IMR-90 (cell line): ENCODE results near the gene DUSP3. TPM values are rescaled to one million over a fixed set of nuclear protein-coding genes. Genes with fewer than 3 reads are reported as not detected.

Experiments used
- ATAC-seq: fragments of 200-7000 bp; cut with Tn5 transposase; 2 replicates; pipeline ENCODE4 v1.9.1; 2020; ENCODE audit warnings: low read depth, mild to moderate bottlenecking, moderate library complexity
- BruUV-seq: library from RNA; stranded (reverse); fragments of 400-500 nt; replicated peaks from 2 replicates; lab custom pipeline; 2021; lab: Mats Ljungman, UMichigan
- CTCF ChIA-PET: fragments of 300-600 bp; formaldehyde crosslinking; extraction: SDS; loops from one replicate; lab custom pipeline; 2021; ENCODE audit warnings: antibody characterized with exemption; lab: Yijun Ruan, JAX
- POLR2A ChIA-PET: fragments of 300-600 bp; sonication (Branson Sonifier 250); formaldehyde crosslinking; loops from one replicate; lab custom pipeline; 2022; ENCODE audit warnings: antibody characterized with exemption; ENCODE audit not compliant: unreplicated experiment; lab: Charles Lee
- DNase-seq: peaks from one replicate; pipeline ENCODE4 v3.0.0; 2013
- H2AFZ ChIP-seq: replicated peaks from 2 replicates; pipeline ENCODE3; 2013; ENCODE audit warnings: low read length, mild to moderate bottlenecking; ENCODE audit not compliant: poor library complexity
- H2AK5ac ChIP-seq: 2 replicates; pipeline ENCODE4 v1.6.1; 2013; ENCODE audit warnings: low read depth, low read length, inconsistent platforms
- H2AK9ac ChIP-seq: replicated peaks from 2 replicates; pipeline ENCODE3; 2013; ENCODE audit warnings: mild to moderate bottlenecking, low read depth, low read length, moderate library complexity; ENCODE audit not compliant: poor library complexity
- H2BK120ac ChIP-seq: 2 replicates; pipeline ENCODE4 v1.6.1; 2013; ENCODE audit warnings: low read depth, low read length, inconsistent platforms
- H2BK15ac ChIP-seq: 3 replicates; pipeline ENCODE4 v1.6.1; 2013; ENCODE audit warnings: low read depth, low read length, inconsistent platforms
- H2BK20ac ChIP-seq: 2 replicates; pipeline ENCODE4 v1.6.1; 2013; ENCODE audit warnings: low read depth, mild to moderate bottlenecking, inconsistent platforms, low read length, moderate library complexity
- H2BK5ac ChIP-seq: 2 replicates; pipeline ENCODE4 v1.6.1; 2013; ENCODE audit warnings: mild to moderate bottlenecking, low read depth, low read length, inconsistent platforms; ENCODE audit not compliant: poor library complexity, severe bottlenecking
- H3K14ac ChIP-seq: replicated peaks from 2 replicates; pipeline ENCODE4 v1.6.1; 2013; ENCODE audit warnings: low read depth, low read length, inconsistent platforms
- H3K18ac ChIP-seq: 2 replicates; pipeline ENCODE4 v1.6.1; 2013; ENCODE audit warnings: low read depth, low read length, control low read depth
- H3K23ac ChIP-seq: 2 replicates; pipeline ENCODE4 v1.6.1; 2013; ENCODE audit warnings: low read depth, low read length, inconsistent platforms
- H3K27ac ChIP-seq: 2 replicates; pipeline ENCODE4 v1.5.1; 2013; ENCODE audit warnings: mild to moderate bottlenecking, control low read depth, low read length; ENCODE audit not compliant: insufficient read depth
- H3K27me3 ChIP-seq: 2 replicates; pipeline ENCODE4 v1.6.1; 2013; ENCODE audit warnings: low read length; ENCODE audit not compliant: control insufficient read depth, insufficient read depth
- H3K36me3 ChIP-seq: 2 replicates; pipeline ENCODE4 v1.6.1; 2013; ENCODE audit warnings: low read length, mixed read lengths; ENCODE audit not compliant: control insufficient read depth, insufficient read depth
- H3K4ac ChIP-seq: 2 replicates; pipeline ENCODE4 v1.6.1; 2013; ENCODE audit warnings: low read depth, low read length, inconsistent platforms
- H3K4me1 ChIP-seq: 2 replicates; pipeline ENCODE4 v1.6.1; 2013; ENCODE audit warnings: low read length, mixed read lengths; ENCODE audit not compliant: control insufficient read depth, insufficient read depth
- H3K4me2 ChIP-seq: 2 replicates; pipeline ENCODE4 v1.6.1; 2013; ENCODE audit warnings: low read depth, mild to moderate bottlenecking, control low read depth, low read length, moderate library complexity
- H3K4me3 ChIP-seq: 2 replicates; pipeline ENCODE4 v1.5.1; 2013; ENCODE audit warnings: low read depth, mild to moderate bottlenecking, control low read depth, low read length, moderate library complexity; ENCODE audit not compliant: insufficient read depth
- H3K56ac ChIP-seq: 2 replicates; pipeline ENCODE4 v1.6.1; 2013; ENCODE audit warnings: low read length, inconsistent platforms; ENCODE audit not compliant: insufficient read depth; ENCODE audit errors: extremely low read depth
- H3K79me1 ChIP-seq, 2 experiments: 2 replicates each; pipeline ENCODE4 v1.6.1; 2013; ENCODE audit warnings: low read length in 2 of 2, inconsistent platforms in 1 of 2, low read depth in 1 of 2
- H3K9ac ChIP-seq: 2 replicates; pipeline ENCODE4 v1.6.1; 2013; ENCODE audit warnings: low read depth, low read length, control low read depth
- H3K9me1 ChIP-seq: 2 replicates; pipeline ENCODE4 v1.6.1; 2013; ENCODE audit warnings: low read length, inconsistent platforms; ENCODE audit not compliant: insufficient read depth
- H3K9me3 ChIP-seq: 2 replicates; pipeline ENCODE4 v1.6.1; 2013; ENCODE audit warnings: low read length; ENCODE audit not compliant: control insufficient read depth, insufficient read depth
- H4K20me1 ChIP-seq: 2 replicates; pipeline ENCODE4 v1.6.1; 2013; ENCODE audit warnings: low read length, inconsistent platforms; ENCODE audit not compliant: insufficient read depth
- H4K5ac ChIP-seq: 2 replicates; pipeline ENCODE4 v1.6.1; 2013; ENCODE audit warnings: mild to moderate bottlenecking, low read depth, low read length, control low read depth
- H4K8ac ChIP-seq, 2 experiments: 2 replicates each; pipeline ENCODE4 v1.6.1; 2013; ENCODE audit warnings: low read depth in 2 of 2, low read length in 2 of 2, control low read depth in 1 of 2, inconsistent platforms in 1 of 2
- H4K91ac ChIP-seq: 2 replicates; pipeline ENCODE4 v1.6.1; 2013; ENCODE audit warnings: low read depth, low read length, inconsistent platforms; ENCODE audit not compliant: insufficient read depth
- CHD1 ChIP-seq: IDR thresholded peaks from 2 replicates; pipeline ENCODE4 v1.6.1; 2012; ENCODE audit warnings: low read depth, low read length, improper control_type of control experiment
- MXI1 ChIP-seq: IDR thresholded peaks from 2 replicates; pipeline ENCODE4 v1.6.1; 2012; ENCODE audit warnings: low read depth, mild to moderate bottlenecking, low read length, moderate library complexity, borderline replicate concordance
- RCOR1 ChIP-seq: IDR thresholded peaks from 2 replicates; pipeline ENCODE4 v1.6.1; 2012; ENCODE audit warnings: mild to moderate bottlenecking, low read length, improper control_type of control experiment; ENCODE audit not compliant: insufficient replicate concordance
- SMC3 ChIP-seq: fragments of 150-350 bp; IDR thresholded peaks from 2 replicates; pipeline ENCODE4 v1.6.1; 2016; ENCODE audit warnings: low read depth, mild to moderate bottlenecking, antibody characterized with exemption, low read length, moderate library complexity
- WGBS, 2 experiments: methylation state at CpG; one replicate each; pipeline versions ENCODE4 v1.1.5 to v1.1.7; 2013; ENCODE audit warnings: missing lambda C conversion rate in 2 of 2; ENCODE audit not compliant: insufficient read length in 1 of 2; ENCODE audit errors: extremely low coverage in 2 of 2; 5-methylcytosine and 5-hydroxymethylcytosine counted together
- dilution Hi-C: fragments of 300-500 bp; cut with HindIII; formaldehyde crosslinking; loops from one replicate; pipeline ENCODE4 v1.14.3; 2018; ENCODE audit warnings: low sequenced_read_pairs; ENCODE audit not compliant: unreplicated experiment
- in situ Hi-C: fragments of 300-500 bp; cut with MboI; formaldehyde crosslinking; loops from 3 replicates; pipeline ENCODE4 v1.14.3; 2019; ENCODE audit warnings: low sequenced_read_pairs, inconsistent platforms, mixed read lengths
- intact Hi-C: fragments of 100-400 bp; cut with micrococcal nuclease; formaldehyde crosslinking; loops from 2 replicates; pipeline ENCODE4 v1.10.0; 2022
- polyA plus RNA-seq, 3 experiments: library from polyadenylated mRNA; depleted of rRNA; stranded (reverse); fragments of >200 nt; gene quantifications; 2 replicates each; pipeline ENCODE4 v1.2.3, GENCODE V29; 2012; ENCODE audit warnings: low replicate concordance in 1 of 3
- total RNA-seq: library from RNA; depleted of rRNA; stranded (reverse); fragments of >200 nt; gene quantifications from 2 replicates; pipeline ENCODE4 v1.2.3, GENCODE V29; 2012
- TF ChIP-seq, protein P1 (sequence below): fragments of 150-350 bp; IDR thresholded peaks from 2 replicates; pipeline ENCODE4 v1.6.1; 2016; ENCODE audit warnings: low read depth, mild to moderate bottlenecking, low read length, moderate library complexity, borderline replicate concordance

Gene DUSP3
- total and polyA plus RNA-seq, 2 of the 4 experiments (the other 2 are of a cell fraction), result 33.3 to 40.9 TPM

DNA sequence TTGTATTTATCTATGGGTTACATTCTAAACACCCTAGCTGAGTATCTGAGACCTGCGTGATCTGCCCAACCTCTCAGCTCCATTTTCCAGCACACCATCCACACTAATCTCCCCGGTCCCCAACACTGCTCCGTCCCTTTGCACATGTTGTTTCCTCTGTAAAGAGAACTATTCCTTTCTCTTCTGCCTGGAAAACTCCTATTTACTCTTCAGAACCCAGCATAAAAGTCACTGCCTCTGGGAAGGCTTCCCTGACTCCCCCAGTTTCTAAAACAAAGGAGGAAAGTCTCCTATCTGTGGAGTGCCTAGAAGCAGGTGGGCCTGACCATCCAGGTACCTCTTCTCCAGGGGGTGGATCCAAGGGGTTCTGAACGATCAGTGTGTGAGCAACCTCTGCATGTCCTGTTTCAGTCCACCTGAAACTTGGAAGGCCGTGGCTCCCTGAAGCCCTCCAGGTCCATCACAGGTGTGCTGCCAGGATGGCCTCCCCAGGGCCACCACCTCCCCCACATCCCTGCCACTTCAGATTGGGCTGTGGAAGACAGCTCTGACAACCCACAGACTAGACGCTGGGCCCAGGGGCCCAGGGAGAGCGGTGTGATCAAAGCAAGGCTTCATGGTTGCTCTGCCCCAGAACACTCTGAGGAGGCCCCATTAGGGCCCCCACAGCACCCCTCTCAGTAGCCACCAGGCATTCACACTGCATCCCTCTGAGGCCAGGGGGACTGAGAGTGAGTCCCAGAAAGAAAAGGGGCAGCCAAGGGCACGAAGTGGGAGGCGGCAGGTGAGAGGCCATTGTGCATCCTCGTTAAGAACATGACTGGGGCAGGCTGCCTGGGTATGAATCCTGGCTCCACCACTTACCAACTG, 33.9 kb upstream of the DUSP3 start (continued):
- TF ChIP-seq RCOR1, result no peak

- peaks cover 6% of the 10 kb centered on the region for H3K4me1 ChIP-seq
- H4K5ac ChIP-seq, result no peak overlapping the region
- no peak overlapping the region for H3K4ac ChIP-seq
- H2BK20ac ChIP-seq, result no peak overlapping the region
- ATAC-seq (no peak), DNase-seq (no peak)
- in situ Hi-C loops, result no loop called here
- no peak overlapping the region for H3K56ac ChIP-seq
- H2AFZ ChIP-seq, result no peak overlapping the region
- no peak overlapping the region for H3K27ac ChIP-seq
- H3K9me3 ChIP-seq, result no peaks in the 10 kb centered on the region
- no peak overlapping the region for H3K14ac ChIP-seq
- H2BK15ac ChIP-seq, result no peak overlapping the region
- H2AK5ac ChIP-seq, result no peak overlapping the region
- peaks cover 8% of the 10 kb centered on the region; the same call in 1 of the 2 replicates for H3K9me1 ChIP-seq
- H4K20me1 ChIP-seq, result no peaks in the 10 kb centered on the region
- intact Hi-C loops, result no loop called here
- TF ChIP-seq, protein P1, sequence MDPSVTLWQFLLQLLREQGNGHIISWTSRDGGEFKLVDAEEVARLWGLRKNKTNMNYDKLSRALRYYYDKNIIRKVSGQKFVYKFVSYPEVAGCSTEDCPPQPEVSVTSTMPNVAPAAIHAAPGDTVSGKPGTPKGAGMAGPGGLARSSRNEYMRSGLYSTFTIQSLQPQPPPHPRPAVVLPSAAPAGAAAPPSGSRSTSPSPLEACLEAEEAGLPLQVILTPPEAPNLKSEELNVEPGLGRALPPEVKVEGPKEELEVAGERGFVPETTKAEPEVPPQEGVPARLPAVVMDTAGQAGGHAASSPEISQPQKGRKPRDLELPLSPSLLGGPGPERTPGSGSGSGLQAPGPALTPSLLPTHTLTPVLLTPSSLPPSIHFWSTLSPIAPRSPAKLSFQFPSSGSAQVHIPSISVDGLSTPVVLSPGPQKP, result no peak
- no peak for TF ChIP-seq MXI1
- TF ChIP-seq CHD1, result no peak
- no peak for TF ChIP-seq SMC3
- TF ChIP-seq RCOR1, result no peak
- dilution Hi-C loops, result no loop called here
- H4K8ac ChIP-seq, result no peak overlapping the region
- H3K79me1 ChIP-seq, result peaks cover 3 to 8% of the 10 kb centered on the region in 2 experiments; a peak in 2 of 4 replicates
- POLR2A ChIA-PET, result no interaction called here
- CTCF ChIA-PET, result no interaction called here
- no peak overlapping the region for H2BK120ac ChIP-seq
- H3K27me3 ChIP-seq, result no peaks in the 10 kb centered on the region
- no peak overlapping the region for H3K4me3 ChIP-seq
- H4K91ac ChIP-seq, result no peak overlapping the region
- no peak overlapping the region for H3K23ac ChIP-seq
- peaks cover 23% of the 10 kb centered on the region for H3K36me3 ChIP-seq
- H3K9ac ChIP-seq, result no peak overlapping the region
- 93% methylated on average over 2 of the region's 5 CpGs; no CpG with 5 or more reads in 1 of the 2 experiments for WGBS, 2 experiments
- H2AK9ac ChIP-seq, result no peak overlapping the region
- H3K4me2 ChIP-seq, result no peak overlapping the region
- H2BK5ac ChIP-seq, result no peak overlapping the region
- no peak overlapping the region for H3K18ac ChIP-seq
- no TSS peak for BruUV-seq
Observed at GRCh38 chr17:43810823-43811222, 32.0 kb upstream of the DUSP3 start.
